Activated CD8-positive, alpha-beta memory T cell treated with anti-CD3 and anti-CD28 coated beads, Interleukin-2, amount 50 U/mL, for 24 hours (primary cell): Measurements from ENCODE around the gene ZNF614.
A peak's percentile ranks its signal among the peaks of the same experiment; 100 is the strongest.
"Not testable (repeated sequence)": the region's sequence is repeated elsewhere in the genome, so short reads cannot be mapped to it uniquely, and the experiment has no call there.

Experiments used
- DNase-seq: peaks from one replicate; pipeline ENCODE4 v3.0.0-alpha.2; 2020; ENCODE audit errors: extremely low read depth

Gene ZNF614

DNA sequence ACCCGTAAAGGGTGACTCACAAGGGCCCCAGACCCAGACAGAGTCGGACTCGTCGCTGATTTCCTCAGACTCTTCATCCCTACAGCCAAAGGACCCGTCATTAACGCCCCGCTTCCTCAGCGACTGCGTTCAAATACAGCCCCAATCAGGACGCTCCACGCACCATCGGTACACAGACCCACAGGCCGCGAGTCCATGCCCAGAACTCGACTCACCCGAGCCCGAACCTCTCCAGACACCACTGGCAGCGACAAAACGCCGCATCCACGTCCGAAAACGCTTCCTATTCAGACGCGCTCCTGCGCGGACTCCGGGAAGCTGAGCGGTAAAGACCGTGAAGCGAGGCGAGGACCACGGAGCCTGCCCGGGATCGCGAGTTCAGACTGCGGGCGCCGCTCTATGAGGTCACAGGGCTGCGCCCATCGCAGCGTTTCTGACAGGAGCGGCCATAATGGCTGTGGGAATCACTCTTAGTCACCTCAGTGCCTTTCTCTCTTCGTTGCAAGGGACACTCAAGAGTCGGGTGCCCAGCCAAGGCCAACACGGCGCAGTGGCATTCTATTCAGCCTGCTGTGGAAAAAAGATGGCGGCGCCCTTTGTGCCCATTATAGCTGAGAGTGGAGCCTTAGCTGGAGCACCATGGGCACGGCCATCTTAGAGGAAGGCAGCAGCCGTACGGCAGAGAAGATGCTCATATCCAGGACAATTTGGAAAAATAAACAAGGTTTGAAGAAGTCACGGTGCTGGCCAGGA is at the start of gene ZNF614:
TSS of gene ZNF614 (minus strand) at position 353 of the 753 bp plus-strand sequence. CDS start 2,634 bp downstream, outside the sequence.
- peak; percentile 70 for DNase-seq

GRCh38 chr19:52070496-52070895 is 42.3 kb upstream of the ZNF614 start:
- DNase-seq, result no peak

DNA sequence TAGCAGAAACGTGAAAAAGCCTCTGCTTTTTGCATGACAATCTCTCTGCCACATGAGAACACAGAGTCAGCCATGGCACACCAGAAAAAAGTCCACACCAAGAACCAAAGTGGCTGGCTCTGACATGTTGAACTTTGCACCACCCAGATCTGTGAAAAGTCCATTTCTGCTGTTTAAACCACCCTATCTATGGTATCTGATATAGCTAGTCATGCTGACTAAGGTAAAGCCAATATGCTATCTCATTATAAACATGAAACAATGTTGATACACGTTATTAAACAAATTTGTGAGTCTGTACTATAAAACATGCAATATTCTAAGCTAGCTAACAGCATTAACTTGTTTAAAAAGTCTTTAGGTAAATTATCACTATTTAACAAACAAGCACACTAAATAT is 41.5 kb upstream of the ZNF614 start:
- no peak for DNase-seq

- DNase-seq, result no peak
These were observed 38.2 kb upstream of the ZNF614 start for GRCh38 chr19:52066258-52066863.

DNA sequence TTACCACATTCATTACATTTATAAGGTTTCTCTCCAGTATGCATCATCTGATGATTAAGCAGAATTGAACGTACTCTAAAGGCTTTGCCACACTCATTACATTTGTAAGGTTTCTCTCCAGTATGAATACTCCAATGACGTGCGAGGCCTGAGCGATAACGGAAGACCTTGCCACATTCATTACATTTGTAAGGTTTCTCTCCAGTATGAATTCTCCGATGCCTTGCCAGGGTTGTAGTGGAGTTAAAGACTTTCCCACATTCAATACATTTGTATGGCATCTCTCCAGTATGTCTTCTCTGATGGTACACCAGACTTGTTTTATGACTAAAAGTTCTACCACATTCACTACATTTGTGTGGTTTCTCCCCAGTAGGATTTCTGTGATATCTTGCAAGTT is 37.2 kb upstream of the ZNF614 start:
- no peak for DNase-seq

DNA sequence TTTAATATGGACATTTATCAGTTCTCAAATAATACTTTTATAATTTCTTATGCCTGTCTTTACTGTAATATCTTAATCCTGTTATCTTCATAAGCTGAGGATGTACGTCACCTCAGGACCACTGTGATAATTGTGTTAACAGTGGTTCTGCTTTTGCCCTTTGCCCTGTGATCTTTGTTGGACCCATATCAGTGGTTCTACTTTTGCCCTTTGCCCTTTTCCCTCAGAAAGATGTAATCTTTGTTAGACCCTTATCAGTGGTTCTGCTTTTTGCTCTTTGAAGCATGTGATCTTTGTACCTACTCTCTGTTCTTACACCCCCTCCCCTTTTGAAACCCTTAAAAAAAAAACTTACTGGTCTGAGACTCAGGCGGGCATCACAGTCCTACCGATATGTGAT is 28.3 kb upstream of the ZNF614 start:
- not testable (repeated sequence) for DNase-seq

DNA sequence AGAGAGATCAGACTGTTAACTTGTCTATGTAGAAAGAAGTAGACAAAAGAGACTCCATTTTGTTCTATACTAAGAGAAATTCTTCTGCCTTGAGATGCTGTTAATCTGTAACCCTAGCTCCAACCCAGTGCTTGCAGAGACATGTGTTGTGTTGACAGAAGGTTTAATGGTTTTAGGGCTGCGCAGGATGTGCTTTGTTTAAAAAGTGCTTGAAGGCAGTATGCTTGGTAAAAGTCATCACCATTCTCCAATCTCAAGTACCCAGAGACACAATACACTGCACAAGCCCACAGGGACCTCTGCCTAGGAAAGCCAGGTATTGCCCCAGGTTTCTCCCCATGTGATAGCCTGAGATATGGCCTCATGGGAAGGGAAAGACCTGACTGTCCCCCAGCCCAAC is 23.6 kb upstream of the ZNF614 start:
- DNase-seq, result not testable (repeated sequence)

DNA sequence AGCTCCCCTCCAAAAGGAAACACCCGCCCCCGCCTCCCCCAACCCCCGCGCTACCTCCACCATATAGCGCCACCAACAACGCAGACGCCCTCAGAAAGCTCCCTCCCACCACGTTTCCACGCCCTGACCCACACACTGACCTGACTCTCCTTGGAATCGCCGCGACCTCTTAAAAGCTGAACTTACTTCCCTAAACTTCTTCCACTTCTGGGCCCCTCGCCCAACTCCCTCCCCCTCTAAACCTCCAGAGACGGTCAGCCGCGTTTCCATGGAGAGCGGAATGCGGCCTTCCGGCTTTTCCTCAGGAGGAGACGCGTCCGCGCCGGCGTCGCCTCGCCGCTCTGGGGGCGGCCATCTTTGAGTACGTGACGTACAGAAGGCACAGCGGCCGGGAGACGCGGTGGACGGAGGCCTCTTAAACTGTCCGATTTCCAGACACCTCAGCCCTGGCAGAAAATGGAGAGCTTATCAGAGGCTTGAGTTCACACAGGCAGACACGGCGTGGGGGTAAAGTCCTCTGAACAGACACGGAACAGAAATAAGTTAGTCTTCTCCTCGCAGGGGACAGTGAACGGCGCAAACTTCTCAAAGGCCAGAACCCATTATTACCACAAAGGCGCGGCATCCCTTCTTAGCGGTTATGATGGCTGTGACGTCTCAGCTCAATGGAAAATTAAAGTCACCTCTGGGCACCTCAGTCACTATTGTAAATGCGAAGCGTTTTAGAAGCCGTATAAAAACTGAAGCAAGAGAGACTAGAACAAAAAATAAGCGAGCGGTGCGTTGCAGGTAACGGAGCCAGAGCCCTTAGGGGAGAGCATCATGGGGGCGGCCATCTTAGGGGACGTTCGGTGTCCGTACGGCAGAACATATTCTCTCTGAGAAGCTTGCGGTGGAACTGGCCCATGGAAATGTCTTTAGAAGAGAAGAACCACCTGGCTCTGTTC is 20.6 kb upstream of the ZNF614 start, which contains the start of gene ZNF432:
TSS of gene ZNF432 (minus strand) at position 284 of the 947 bp plus-strand sequence. CDS start 1,970 bp downstream, outside the sequence.
- peak; percentile 56 for DNase-seq

DNA sequence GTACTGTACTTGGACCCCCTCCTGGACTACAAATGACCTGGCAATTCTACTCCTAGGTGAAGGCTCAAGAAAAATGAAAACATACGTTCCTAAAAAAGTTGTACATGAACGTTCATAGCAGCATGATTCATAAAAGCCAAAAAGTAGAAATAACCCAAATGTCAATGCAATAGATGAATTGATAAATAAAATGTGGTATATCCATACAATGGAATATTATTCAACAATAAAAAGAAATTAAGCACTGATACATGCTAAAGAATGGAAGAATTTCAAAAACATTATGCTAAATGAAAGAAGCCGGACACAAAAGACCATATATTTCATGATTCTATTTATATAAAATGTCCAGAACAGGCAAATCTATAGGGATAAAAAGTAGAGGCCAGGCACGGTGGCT is 11.0 kb upstream of the ZNF614 start:
- no peak for DNase-seq

- DNase-seq, result no peak
These were observed 6.0 kb upstream of the ZNF614 start for GRCh38 chr19:52034051-52034728.

- no peak for DNase-seq
These were observed 573 bp upstream of the ZNF614 start for GRCh38 chr19:52028780-52029123.

GRCh38 chr19:52026255-52026990 is 1.8 kb downstream of the ZNF614 start:
- not testable (repeated sequence) for DNase-seq

- not testable (repeated sequence) for DNase-seq
These were observed 3.7 kb downstream of the ZNF614 start for GRCh38 chr19:52024478-52024877.

DNA sequence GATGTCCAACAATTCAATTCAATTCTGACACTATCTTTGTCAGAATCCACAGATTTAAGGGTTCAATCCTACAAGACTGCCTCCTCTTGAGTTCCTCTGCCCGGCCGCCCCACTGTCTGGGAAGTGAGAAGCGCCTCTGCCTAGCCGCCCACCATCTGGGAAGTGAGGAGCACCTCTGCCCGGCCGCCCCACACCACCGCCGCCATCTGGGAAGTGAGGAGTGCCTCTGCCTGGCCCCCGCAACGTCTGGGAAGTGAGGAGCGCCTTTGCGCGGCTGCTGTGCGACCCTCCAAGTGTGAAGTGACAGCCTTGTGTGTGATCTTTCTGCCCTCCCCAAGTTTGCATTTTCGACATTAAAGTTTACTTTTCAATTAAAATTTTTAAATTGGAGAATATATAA is 6.0 kb downstream of the ZNF614 start:
- DNase-seq, result no peak

- no peak for DNase-seq
These were observed 7.7 kb downstream of the ZNF614 start for GRCh38 chr19:52020506-52020905.

- no peak for DNase-seq
These were observed 17.5 kb downstream of the ZNF614 start for GRCh38 chr19:52010674-52011073.

- DNase-seq, result peak; percentile 62
These were observed 20.2 kb downstream of the ZNF614 start, which contains the start of gene ZNF615 for GRCh38 chr19:52007806-52008557. ZNF615 (minus strand) TSS chr19:52008211; CDS start chr19:52003711, 4,500 bp downstream.

- no peak for DNase-seq
These were observed 20.8 kb downstream of the ZNF614 start for GRCh38 chr19:52007451-52007805.

DNA sequence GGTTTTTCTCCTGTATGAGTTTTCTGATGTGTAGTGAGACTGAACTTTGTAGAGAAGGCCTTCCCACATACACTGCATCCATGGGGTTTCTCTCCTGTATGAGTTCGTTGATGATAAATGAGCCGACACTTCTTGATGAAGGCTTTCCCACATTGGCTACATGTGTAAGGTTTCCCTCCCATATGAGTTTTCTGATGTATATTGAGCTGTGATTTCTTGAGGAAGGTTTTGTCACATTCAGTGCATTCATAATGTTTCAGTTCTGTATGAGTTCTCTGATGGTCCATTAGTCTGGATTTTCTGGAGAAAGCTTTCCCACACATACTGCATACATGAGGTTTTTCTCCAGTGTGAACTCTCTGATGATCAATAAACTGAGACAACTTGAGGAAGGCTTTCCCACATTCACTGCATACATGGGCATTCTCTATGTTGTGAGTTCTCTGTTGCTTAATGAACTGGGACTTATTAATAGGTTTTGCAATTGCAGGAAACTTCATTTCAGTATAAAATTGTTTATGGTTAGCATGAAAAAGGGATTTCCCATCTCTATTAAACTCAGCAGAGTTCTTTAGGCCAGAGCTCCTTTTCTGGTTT is 34.0 kb downstream of the ZNF614 start:
- no peak for DNase-seq

DNA sequence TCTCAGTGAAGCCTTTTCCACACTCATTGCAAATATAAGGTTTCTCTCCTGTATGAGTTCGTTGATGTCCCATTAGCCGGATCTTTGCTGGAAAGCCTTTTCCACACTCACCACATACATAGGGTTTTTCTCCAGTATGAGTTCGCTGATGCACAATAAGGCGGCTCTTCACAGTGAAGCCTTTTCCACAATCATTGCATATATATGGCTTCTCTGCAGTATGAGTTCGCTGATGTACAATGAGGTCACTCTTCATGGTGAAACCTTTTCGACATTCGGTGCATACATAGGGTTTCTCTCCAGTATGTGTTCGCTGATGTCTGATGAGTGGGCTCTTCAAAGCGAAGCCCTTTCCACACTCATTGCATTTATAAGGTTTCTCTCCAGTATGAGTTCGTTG is 34.8 kb downstream of the ZNF614 start:
- no peak for DNase-seq
